ENCODE data around the gene PDHX.
"Not testable (repeated sequence)": the region's sequence is repeated elsewhere in the genome, so short reads cannot be mapped to it uniquely, and the experiment has no call there.

Gene PDHX

GRCh38 chr11:34911676-34912075 lies 4.7 kb upstream of the PDHX start:
- no peak for DNase-seq

- DNase-seq: not testable (repeated sequence)
These were observed 2.9 kb upstream of the PDHX start for GRCh38 chr11:34913556-34913955.

GRCh38 chr11:34915136-34916014 lies 1.0 kb upstream of the PDHX start:
- DNase-seq: peak in 1 of 2 experiments; percentile 83

GRCh38 chr11:34916843-34917770 lies 689 bp downstream of the PDHX start:
- DNase-seq: no peak

GRCh38 chr11:34921156-34921555 lies 4.7 kb downstream of the PDHX start:
- DNase-seq: no peak

GRCh38 chr11:34924714-34925113 lies 8.3 kb downstream of the PDHX start:
- no peak for DNase-seq

GRCh38 chr11:34926101-34926830 lies 9.8 kb downstream of the PDHX start:
- no peak for DNase-seq

- no peak for DNase-seq
These were observed 10.4 kb downstream of the PDHX start for GRCh38 chr11:34926831-34927132.

- DNase-seq: no peak
These were observed 12.0 kb downstream of the PDHX start for GRCh38 chr11:34928268-34928959.

- DNase-seq: no peak
These were observed 12.7 kb downstream of the PDHX start for GRCh38 chr11:34928960-34929680.

- no peak for DNase-seq
These were observed 13.7 kb downstream of the PDHX start for GRCh38 chr11:34929794-34930763.

- no peak for DNase-seq
These were observed 20.7 kb downstream of the PDHX start for GRCh38 chr11:34936945-34937629.

GRCh38 chr11:34938611-34939010 lies 22.2 kb downstream of the PDHX start:
- no peak for DNase-seq

GRCh38 chr11:34940026-34940677 lies 23.7 kb downstream of the PDHX start:
- DNase-seq: no peak

- DNase-seq: no peak
These were observed 25.3 kb downstream of the PDHX start for GRCh38 chr11:34941688-34942087.

- DNase-seq: no peak
These were observed 28.3 kb downstream of the PDHX start for GRCh38 chr11:34944692-34945091.

GRCh38 chr11:34948696-34949095 lies 32.3 kb downstream of the PDHX start:
- DNase-seq: no peak

GRCh38 chr11:34953955-34954354 lies 37.5 kb downstream of the PDHX start:
- DNase-seq: no peak

GRCh38 chr11:34957206-34957605 lies 40.8 kb downstream of the PDHX start:
- no peak for DNase-seq
